AG04450 (cell line): ENCODE results near the gene FAM47E. TPM values are rescaled to one million over a fixed set of nuclear protein-coding genes. Genes with fewer than 3 reads are reported as not detected.
A peak's percentile ranks its signal among the peaks of the same experiment; 100 is the strongest.

Experiments
- CTCF ChIA-PET: fragments of 300-600, 350-600 bp; formaldehyde crosslinking; extraction: SDS; loops from one replicate; lab custom pipeline; 2022; ENCODE audit warnings: antibody characterized with exemption, inconsistent platforms; lab: Charles Lee
- POLR2A ChIA-PET: fragments of 350-600 bp; formaldehyde crosslinking; extraction: SDS; loops from one replicate; lab custom pipeline; 2021; ENCODE audit warnings: antibody characterized with exemption, inconsistent platforms; lab: Yijun Ruan, JAX
- DNase-seq: peaks from one replicate; pipeline ENCODE4 v3.0.0-alpha.2; 2011; ENCODE audit warnings: low read depth, low spot score
- H3K27ac ChIP-seq: one replicate; pipeline ENCODE4 v1.5.1; 2012; ENCODE audit warnings: low read depth, low read length, control low read depth
- H3K27me3 ChIP-seq: one replicate; pipeline ENCODE4 v1.6.0; 2012; ENCODE audit warnings: low read length; ENCODE audit not compliant: control insufficient read depth, insufficient read depth
- H3K4me3 ChIP-seq: 2 replicates; pipeline ENCODE4 v1.5.1; 2011; ENCODE audit warnings: mild to moderate bottlenecking, low read depth, low read length, control low read depth
- H3K9me3 ChIP-seq: 2 replicates; pipeline ENCODE4 v1.5.1; 2012; ENCODE audit warnings: low read length; ENCODE audit not compliant: control insufficient read depth, insufficient read depth
- polyA plus RNA-seq: library from polyadenylated mRNA; depleted of rRNA; stranded (reverse); fragments of >200 nt; gene quantifications from 2 replicates; pipeline ENCODE4 v1.2.3, GENCODE V29; 2011
- TF ChIP-seq, protein P1 (sequence below): IDR thresholded peaks from 2 replicates; pipeline ENCODE4 v1.5.1; 2011; ENCODE audit warnings: low read depth, low read length, control low read depth, inconsistent platforms

Gene FAM47E
- polyA plus RNA-seq, 1 experiment: 0.06 TPM

GRCh38 chr4:76250962-76251361 is 559 bp upstream of the FAM47E start:
- Histone ChIP-seq H3K9me3 (peaks cover 4% of the 10 kb centered on the region; the same call in 1 of the 2 replicates), H3K27me3 (peaks cover 50% of the 10 kb centered on the region), H3K27ac (no peak overlapping the region), H3K4me3 (peak overlapping the region; percentile 45)
- ChIA-PET POLR2A (no interaction called here), CTCF (interaction anchor here (1.4 kb wide), 1 partner anchor 71 kb away, joined by 8 read pairs; no protein-coding TSS in a partner anchor)
- TF ChIP-seq, protein P1, sequence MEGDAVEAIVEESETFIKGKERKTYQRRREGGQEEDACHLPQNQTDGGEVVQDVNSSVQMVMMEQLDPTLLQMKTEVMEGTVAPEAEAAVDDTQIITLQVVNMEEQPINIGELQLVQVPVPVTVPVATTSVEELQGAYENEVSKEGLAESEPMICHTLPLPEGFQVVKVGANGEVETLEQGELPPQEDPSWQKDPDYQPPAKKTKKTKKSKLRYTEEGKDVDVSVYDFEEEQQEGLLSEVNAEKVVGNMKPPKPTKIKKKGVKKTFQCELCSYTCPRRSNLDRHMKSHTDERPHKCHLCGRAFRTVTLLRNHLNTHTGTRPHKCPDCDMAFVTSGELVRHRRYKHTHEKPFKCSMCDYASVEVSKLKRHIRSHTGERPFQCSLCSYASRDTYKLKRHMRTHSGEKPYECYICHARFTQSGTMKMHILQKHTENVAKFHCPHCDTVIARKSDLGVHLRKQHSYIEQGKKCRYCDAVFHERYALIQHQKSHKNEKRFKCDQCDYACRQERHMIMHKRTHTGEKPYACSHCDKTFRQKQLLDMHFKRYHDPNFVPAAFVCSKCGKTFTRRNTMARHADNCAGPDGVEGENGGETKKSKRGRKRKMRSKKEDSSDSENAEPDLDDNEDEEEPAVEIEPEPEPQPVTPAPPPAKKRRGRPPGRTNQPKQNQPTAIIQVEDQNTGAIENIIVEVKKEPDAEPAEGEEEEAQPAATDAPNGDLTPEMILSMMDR: no peak
- DNase-seq: no peak

DNA sequence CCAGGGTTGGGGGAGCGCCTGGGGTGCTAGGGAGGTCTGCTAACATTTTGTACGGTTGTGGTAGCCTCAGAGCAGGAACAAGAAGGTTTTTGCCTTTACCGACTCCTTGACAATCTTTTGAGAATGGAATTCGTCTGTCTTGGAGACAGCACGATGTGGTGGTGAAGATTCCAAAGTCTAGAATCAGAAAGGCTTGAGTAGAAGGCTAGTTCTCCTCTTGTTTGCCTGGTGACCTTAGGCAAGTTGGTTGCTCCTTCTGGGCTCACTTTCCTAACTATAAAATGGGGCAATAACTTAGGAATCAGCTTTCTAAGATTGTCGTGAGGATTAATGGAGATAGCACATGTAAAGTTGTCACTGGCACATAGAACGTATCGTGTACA is 741 bp downstream of the FAM47E start:
- ChIA-PET CTCF (interaction anchor here (1.1 kb wide), 1 partner anchor 72 kb away, joined by 4 read pairs; no protein-coding TSS in a partner anchor), POLR2A (no interaction called here)
- TF ChIP-seq, protein P1: no peak
- peaks cover 4% of the 10 kb centered on the region; the same call in 1 of the 2 replicates for H3K9me3 ChIP-seq
- peaks cover 50% of the 10 kb centered on the region for H3K27me3 ChIP-seq
- H3K4me3 ChIP-seq: no peak overlapping the region
- no peak for DNase-seq
- no peak overlapping the region for H3K27ac ChIP-seq

GRCh38 chr4:76253511-76253910 is 2.0 kb downstream of the FAM47E start:
- peaks cover 4% of the 10 kb centered on the region; the same call in 1 of the 2 replicates for H3K9me3 ChIP-seq
- H3K27me3 ChIP-seq: peaks cover 51% of the 10 kb centered on the region
- CTCF ChIA-PET: interaction anchor here (1.1 kb wide), 1 partner anchor 74 kb away, joined by 3 read pairs; no protein-coding TSS in a partner anchor
- TF ChIP-seq, protein P1: no peak
- DNase-seq: no peak
- H3K4me3 ChIP-seq: no peak overlapping the region
- no peak overlapping the region for H3K27ac ChIP-seq
- POLR2A ChIA-PET: interaction anchor here (0.7 kb wide), 1 partner anchor 92 kb away, joined by 4 read pairs; no protein-coding TSS in a partner anchor

- no peak for DNase-seq
- H3K27ac ChIP-seq: no peak overlapping the region
- peaks cover 52% of the 10 kb centered on the region for H3K27me3 ChIP-seq
- peaks cover 4% of the 10 kb centered on the region; the same call in 1 of the 2 replicates for H3K9me3 ChIP-seq
- ChIA-PET POLR2A (no interaction called here), CTCF (interaction anchor here (0.9 to 1.0 kb wide), 2 partner anchors 43 to 77 kb away, joined by 3 read pairs; partner anchors contain the start of gene SCARB2)
- H3K4me3 ChIP-seq: no peak overlapping the region
- TF ChIP-seq, protein P1: no peak
These were observed 4.5 kb downstream of the FAM47E start for GRCh38 chr4:76256032-76256431.

GRCh38 chr4:76256968-76257367 is 5.4 kb downstream of the FAM47E start:
- DNase-seq: no peak
- POLR2A ChIA-PET: no interaction called here
- TF ChIP-seq, protein P1: no peak
- peaks cover 49% of the 10 kb centered on the region for H3K27me3 ChIP-seq
- CTCF ChIA-PET: interaction anchor here (0.9 kb wide), 1 partner anchor 78 kb away, joined by 3 read pairs; no protein-coding TSS in a partner anchor
- no peak overlapping the region for H3K27ac ChIP-seq
- H3K4me3 ChIP-seq: no peak overlapping the region
- H3K9me3 ChIP-seq: peaks cover 2% of the 10 kb centered on the region; the same call in 1 of the 2 replicates
